Measurements from ENCODE around the gene PIERCE2. TPM values are rescaled to one million over a fixed set of nuclear protein-coding genes. Genes with fewer than 3 reads are reported as not detected.

PIERCE2 gene
- total and polyA plus RNA-seq, 2 of the 4 experiments (the other 2 are of a cell fraction) = 0.36 to 0.48 TPM

GRCh38 chr15:55457401-55458022 lies 49.2 kb downstream of the PIERCE2 start:
- no peak overlapping the region for H4K8ac ChIP-seq (ENCODE audit: low read depth in 2 of 2, low read length in 2 of 2)
- no peak overlapping the region for H3K23ac ChIP-seq (ENCODE audit: low read depth, low read length)
- no peak overlapping the region for H2AK9ac ChIP-seq (replicated peaks; ENCODE audit: low read depth, low read length, poor library complexity)
- POLR2A ChIA-PET (ENCODE audit: unreplicated experiment) = no interaction called here
- H3K4me3 ChIP-seq (ENCODE audit: insufficient read depth, low read depth, low read length) = no peak overlapping the region
- H3K27me3 ChIP-seq (ENCODE audit: control insufficient read depth, insufficient read depth, low read length) = no peaks in the 10 kb centered on the region
- H3K9me3 ChIP-seq (ENCODE audit: control insufficient read depth, insufficient read depth, low read length) = peaks cover 4% of the 10 kb centered on the region; the same call in 1 of the 2 replicates
- no peak overlapping the region for H3K27ac ChIP-seq (ENCODE audit: insufficient read depth, low read length)
- WGBS, 2 experiments (ENCODE audit: extremely low coverage in 2 of 2, insufficient read length in 1 of 2) = 83% methylated on average over 1 of the region's 5 CpGs; no CpG with 5 or more reads in 1 of the 2 experiments
- no peaks in the 10 kb centered on the region for H4K20me1 ChIP-seq (ENCODE audit: insufficient read depth, low read length)
- H2BK5ac ChIP-seq (ENCODE audit: low read depth, low read length, poor library complexity, severe bottlenecking) = no peak overlapping the region
- TF ChIP-seq, protein P1, sequence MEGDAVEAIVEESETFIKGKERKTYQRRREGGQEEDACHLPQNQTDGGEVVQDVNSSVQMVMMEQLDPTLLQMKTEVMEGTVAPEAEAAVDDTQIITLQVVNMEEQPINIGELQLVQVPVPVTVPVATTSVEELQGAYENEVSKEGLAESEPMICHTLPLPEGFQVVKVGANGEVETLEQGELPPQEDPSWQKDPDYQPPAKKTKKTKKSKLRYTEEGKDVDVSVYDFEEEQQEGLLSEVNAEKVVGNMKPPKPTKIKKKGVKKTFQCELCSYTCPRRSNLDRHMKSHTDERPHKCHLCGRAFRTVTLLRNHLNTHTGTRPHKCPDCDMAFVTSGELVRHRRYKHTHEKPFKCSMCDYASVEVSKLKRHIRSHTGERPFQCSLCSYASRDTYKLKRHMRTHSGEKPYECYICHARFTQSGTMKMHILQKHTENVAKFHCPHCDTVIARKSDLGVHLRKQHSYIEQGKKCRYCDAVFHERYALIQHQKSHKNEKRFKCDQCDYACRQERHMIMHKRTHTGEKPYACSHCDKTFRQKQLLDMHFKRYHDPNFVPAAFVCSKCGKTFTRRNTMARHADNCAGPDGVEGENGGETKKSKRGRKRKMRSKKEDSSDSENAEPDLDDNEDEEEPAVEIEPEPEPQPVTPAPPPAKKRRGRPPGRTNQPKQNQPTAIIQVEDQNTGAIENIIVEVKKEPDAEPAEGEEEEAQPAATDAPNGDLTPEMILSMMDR (conservative IDR thresholded peaks at IDR 0.05; ENCODE audit: low read depth, low read length) = no peak
- TF ChIP-seq RCOR1 (IDR thresholded peaks at IDR 0.05; ENCODE audit: insufficient replicate concordance, low read length) = no peak
- no peak for TF ChIP-seq BHLHE40 (IDR thresholded peaks at IDR 0.05; ENCODE audit: low read depth, low read length)
- TF ChIP-seq CEBPB (IDR thresholded peaks at IDR 0.05; ENCODE audit: low read depth, low read length) = no peak
- no peak for TF ChIP-seq MAFK (IDR thresholded peaks at IDR 0.05; ENCODE audit: low read depth, low read length)
- TF ChIP-seq MAZ (IDR thresholded peaks at IDR 0.05; ENCODE audit: borderline replicate concordance, low read depth, low read length) = no peak
- TF ChIP-seq NFE2L2 (IDR thresholded peaks at IDR 0.05; ENCODE audit: low read depth, low read length) = no peak
- TF ChIP-seq POLR2A (IDR thresholded peaks at IDR 0.05; ENCODE audit: low read depth, low read length) = no peak
- no peak for TF ChIP-seq RAD21 (IDR thresholded peaks at IDR 0.05; ENCODE audit: low read length)
- no peak for TF ChIP-seq RFX5 (IDR thresholded peaks at IDR 0.05; ENCODE audit: low read depth, low read length)
- no peak for TF ChIP-seq CHD1 (IDR thresholded peaks at IDR 0.05; ENCODE audit: low read depth, low read length)
- H2AFZ ChIP-seq (replicated peaks; ENCODE audit: low read length, poor library complexity) = no peak overlapping the region
- no peak overlapping the region for H3K4me2 ChIP-seq (ENCODE audit: low read depth, low read length)
- BruUV-seq (replicated peaks) = no TSS peak
- no peak overlapping the region for H2BK120ac ChIP-seq (ENCODE audit: low read depth, low read length)
- dilution Hi-C loops (cut with HindIII; ENCODE audit: low sequenced_read_pairs, unreplicated experiment) (no loop called here), intact Hi-C loops (cut with micrococcal nuclease) (no loop called here), in situ Hi-C loops (cut with MboI; ENCODE audit: low sequenced_read_pairs) (no loop called here)
- H3K4ac ChIP-seq (ENCODE audit: low read depth, low read length) = no peak overlapping the region
- H3K4me1 ChIP-seq (ENCODE audit: control insufficient read depth, insufficient read depth, low read length) = no peaks in the 10 kb centered on the region
- H3K79me1 ChIP-seq (ENCODE audit: low read depth in 1 of 2, low read length in 2 of 2) = no peaks in the 10 kb centered on the region
- CTCF ChIA-PET = no interaction called here
- DNase-seq (no peak), ATAC-seq (ENCODE audit: low read depth) (no peak)
- H2BK15ac ChIP-seq (ENCODE audit: low read depth, low read length) = no peak overlapping the region
- H3K56ac ChIP-seq (ENCODE audit: extremely low read depth, insufficient read depth, low read length) = no peak overlapping the region
- H4K5ac ChIP-seq (ENCODE audit: low read depth, low read length) = no peak overlapping the region
- H4K91ac ChIP-seq (ENCODE audit: insufficient read depth, low read depth, low read length) = no peak overlapping the region
- H3K9me1 ChIP-seq (ENCODE audit: insufficient read depth, low read length) = no peaks in the 10 kb centered on the region
- H3K18ac ChIP-seq (ENCODE audit: low read depth, low read length) = no peak overlapping the region
- H3K36me3 ChIP-seq (ENCODE audit: control insufficient read depth, insufficient read depth, low read length) = no peaks in the 10 kb centered on the region
- H3K14ac ChIP-seq (replicated peaks; ENCODE audit: low read depth, low read length) = no peak overlapping the region
- no peak overlapping the region for H3K9ac ChIP-seq (ENCODE audit: low read depth, low read length)
- no peak overlapping the region for H2BK20ac ChIP-seq (ENCODE audit: low read depth, low read length)
- no peak overlapping the region for H2AK5ac ChIP-seq (ENCODE audit: low read depth, low read length)
